ENCODE data around the gene TMEM86B. TPM values are rescaled to one million over a fixed set of nuclear protein-coding genes. Genes with fewer than 3 reads are reported as not detected.
"Not testable (repeated sequence)": the region's sequence is repeated elsewhere in the genome, so short reads cannot be mapped to it uniquely, and the experiment has no call there.

Gene TMEM86B
- total RNA-seq, 1 experiment from 2014 or later: 0.98 TPM

GRCh38 chr19:55241935-55242464, 13.4 kb upstream of the TMEM86B start:
- no peak for DNase-seq (ENCODE audit: low read depth)

- DNase-seq (ENCODE audit: low read depth): no peak
Measured at GRCh38 chr19:55241143-55241934, 12.8 kb upstream of the TMEM86B start.

- no peak for DNase-seq (ENCODE audit: low read depth)
Measured at GRCh38 chr19:55240713-55241020, 12.1 kb upstream of the TMEM86B start.

- no peak for DNase-seq (ENCODE audit: low read depth)
Measured at GRCh38 chr19:55239004-55239403, 10.4 kb upstream of the TMEM86B start.

- DNase-seq (ENCODE audit: low read depth): no peak
Measured at GRCh38 chr19:55238030-55238429, 9.5 kb upstream of the TMEM86B start.

GRCh38 chr19:55232986-55233385, 4.4 kb upstream of the TMEM86B start:
- no peak for DNase-seq (ENCODE audit: low read depth)

GRCh38 chr19:55232286-55232602, 3.7 kb upstream of the TMEM86B start:
- no peak for DNase-seq (ENCODE audit: low read depth)

- DNase-seq (ENCODE audit: low read depth): no peak
Measured at GRCh38 chr19:55231391-55232285, 3.1 kb upstream of the TMEM86B start.

- no peak for DNase-seq (ENCODE audit: low read depth)
Measured at GRCh38 chr19:55230780-55231179, 2.2 kb upstream of the TMEM86B start.

- DNase-seq (ENCODE audit: low read depth): no peak
Measured at GRCh38 chr19:55230329-55230728, 1.8 kb upstream of the TMEM86B start.

- DNase-seq (ENCODE audit: low read depth): no peak
Measured at GRCh38 chr19:55229789-55230182, 1.2 kb upstream of the TMEM86B start.

GRCh38 chr19:55229145-55229788, 704 bp upstream of the TMEM86B start:
- no peak for DNase-seq (ENCODE audit: low read depth)

GRCh38 chr19:55228015-55228391, 560 bp downstream of the TMEM86B start:
- no peak for DNase-seq (ENCODE audit: low read depth)

- DNase-seq (ENCODE audit: low read depth): no peak
Measured at GRCh38 chr19:55227241-55228014, 1.1 kb downstream of the TMEM86B start.

GRCh38 chr19:55226788-55227187, 1.8 kb downstream of the TMEM86B start:
- DNase-seq (ENCODE audit: low read depth): no peak

- no peak for DNase-seq (ENCODE audit: low read depth)
Measured at GRCh38 chr19:55226273-55226672, 2.3 kb downstream of the TMEM86B start.

GRCh38 chr19:55225415-55225958, 3.1 kb downstream of the TMEM86B start:
- no peak for DNase-seq (ENCODE audit: low read depth)

- DNase-seq (ENCODE audit: low read depth): not testable (repeated sequence)
Measured at GRCh38 chr19:55224679-55225414, 3.7 kb downstream of the TMEM86B start.

GRCh38 chr19:55224038-55224665, 4.4 kb downstream of the TMEM86B start:
- DNase-seq (ENCODE audit: low read depth): no peak

Measured in LHCN-M2 (cell line).